ENCODE data around the gene DNAJC10. TPM values are rescaled to one million over a fixed set of nuclear protein-coding genes. Genes with fewer than 3 reads are reported as not detected.

The DNAJC10 gene
- polyA plus RNA-seq, 1 donor (not counting 4 experiments of a cell fraction or from before 2014, with no cell fraction given), result 92.6 TPM

- no peaks in the 10 kb centered on the region for H3K27me3 ChIP-seq (ENCODE audit: control insufficient read depth, extremely low read depth, insufficient read depth, low read length)
- H3K79me2 ChIP-seq (ENCODE audit: control insufficient read depth, insufficient read depth, low read length), result no peaks in the 10 kb centered on the region
- TF ChIP-seq CTCF (optimal IDR thresholded peaks at IDR 0.05 in 1 of 3, IDR thresholded peaks at IDR 0.05 in 1 of 3, conservative IDR thresholded peaks at IDR 0.05 in 1 of 3; ENCODE audit: extremely low read depth in 1 of 3, insufficient read depth in 2 of 3, low read length in 3 of 3) (no peak), EZH2 (IDR thresholded peaks at IDR 0.05; ENCODE audit: low read length) (no peak)
- H3K4me2 ChIP-seq (ENCODE audit: control insufficient read depth, extremely low read depth, insufficient read depth, low read depth, low read length), result no peak overlapping the region
- DNase-seq (ENCODE audit: low read depth, low spot score), result no peak
- H3K36me3 ChIP-seq (ENCODE audit: control insufficient read depth in 2 of 2, extremely low read depth in 1 of 2, insufficient read depth in 2 of 2, low read length in 2 of 2), result peaks cover 2 to 8% of the 10 kb centered on the region in 2 experiments
- dilution Hi-C loops (cut with MboI; ENCODE audit: extremely low pct_ligation_motif_present, low sequenced_read_pairs), result no loop called here
- no peak overlapping the region for H3K4me3 ChIP-seq (ENCODE audit: control insufficient read depth in 2 of 3, extremely low read depth in 1 of 3, insufficient read depth in 2 of 3, low read depth in 1 of 3, low read length in 3 of 3)
- H3K4me1 ChIP-seq (ENCODE audit: control insufficient read depth, extremely low read depth, insufficient read depth, low read length), result no peaks in the 10 kb centered on the region
- H3K9me3 ChIP-seq (ENCODE audit: control insufficient read depth, low read depth, low read length), result no peaks in the 10 kb centered on the region
- no peaks in the 10 kb centered on the region for H4K20me1 ChIP-seq (ENCODE audit: control insufficient read depth, extremely low read depth, insufficient read depth, low read length)
- H3K27ac ChIP-seq (ENCODE audit: control insufficient read depth, insufficient read depth, low read length), result no peak overlapping the region
- H3K9ac ChIP-seq (ENCODE audit: control insufficient read depth, extremely low read depth, insufficient read depth, low read length), result no peak overlapping the region
- H2AFZ ChIP-seq (ENCODE audit: control insufficient read depth, low read length), result no peak overlapping the region
- no peaks in the 10 kb centered on the region for H3K9me1 ChIP-seq (ENCODE audit: control insufficient read depth, extremely low read depth, insufficient read depth, low read length)
- no peak for FAIRE-seq
Observed at GRCh38 chr2:182784058-182784706, 68.1 kb downstream of the DNAJC10 start.

GRCh38 chr2:182784777-182785176, 68.7 kb downstream of the DNAJC10 start:
- dilution Hi-C loops (cut with MboI; ENCODE audit: extremely low pct_ligation_motif_present, low sequenced_read_pairs), result no loop called here
- no peaks in the 10 kb centered on the region for H3K9me1 ChIP-seq (ENCODE audit: control insufficient read depth, extremely low read depth, insufficient read depth, low read length)
- peak; percentile 32 for FAIRE-seq
- H3K4me3 ChIP-seq (ENCODE audit: control insufficient read depth in 2 of 3, extremely low read depth in 1 of 3, insufficient read depth in 2 of 3, low read depth in 1 of 3, low read length in 3 of 3), result no peak overlapping the region
- no peaks in the 10 kb centered on the region for H3K27me3 ChIP-seq (ENCODE audit: control insufficient read depth, extremely low read depth, insufficient read depth, low read length)
- no peak overlapping the region for H2AFZ ChIP-seq (ENCODE audit: control insufficient read depth, low read length)
- H3K36me3 ChIP-seq (ENCODE audit: control insufficient read depth in 2 of 2, extremely low read depth in 1 of 2, insufficient read depth in 2 of 2, low read length in 2 of 2), result peaks cover 0 to 8% of the 10 kb centered on the region in 2 experiments
- H3K4me1 ChIP-seq (ENCODE audit: control insufficient read depth, extremely low read depth, insufficient read depth, low read length), result no peaks in the 10 kb centered on the region
- no peak for DNase-seq (ENCODE audit: low read depth, low spot score)
- no peak overlapping the region for H3K27ac ChIP-seq (ENCODE audit: control insufficient read depth, insufficient read depth, low read length)
- H3K4me2 ChIP-seq (ENCODE audit: control insufficient read depth, extremely low read depth, insufficient read depth, low read depth, low read length), result no peak overlapping the region
- no peaks in the 10 kb centered on the region for H3K9me3 ChIP-seq (ENCODE audit: control insufficient read depth, low read depth, low read length)
- no peaks in the 10 kb centered on the region for H4K20me1 ChIP-seq (ENCODE audit: control insufficient read depth, extremely low read depth, insufficient read depth, low read length)
- H3K9ac ChIP-seq (ENCODE audit: control insufficient read depth, extremely low read depth, insufficient read depth, low read length), result no peak overlapping the region
- no peaks in the 10 kb centered on the region for H3K79me2 ChIP-seq (ENCODE audit: control insufficient read depth, insufficient read depth, low read length)
- TF ChIP-seq CTCF (optimal IDR thresholded peaks at IDR 0.05 in 1 of 3, IDR thresholded peaks at IDR 0.05 in 1 of 3, conservative IDR thresholded peaks at IDR 0.05 in 1 of 3; ENCODE audit: extremely low read depth in 1 of 3, insufficient read depth in 2 of 3, low read length in 3 of 3), result peak in 1 of 3 experiments; percentile 32
- TF ChIP-seq EZH2 (IDR thresholded peaks at IDR 0.05; ENCODE audit: low read length), result no peak
